ENCODE measurements around the gene ZCRB1.

The ZCRB1 gene

DNA sequence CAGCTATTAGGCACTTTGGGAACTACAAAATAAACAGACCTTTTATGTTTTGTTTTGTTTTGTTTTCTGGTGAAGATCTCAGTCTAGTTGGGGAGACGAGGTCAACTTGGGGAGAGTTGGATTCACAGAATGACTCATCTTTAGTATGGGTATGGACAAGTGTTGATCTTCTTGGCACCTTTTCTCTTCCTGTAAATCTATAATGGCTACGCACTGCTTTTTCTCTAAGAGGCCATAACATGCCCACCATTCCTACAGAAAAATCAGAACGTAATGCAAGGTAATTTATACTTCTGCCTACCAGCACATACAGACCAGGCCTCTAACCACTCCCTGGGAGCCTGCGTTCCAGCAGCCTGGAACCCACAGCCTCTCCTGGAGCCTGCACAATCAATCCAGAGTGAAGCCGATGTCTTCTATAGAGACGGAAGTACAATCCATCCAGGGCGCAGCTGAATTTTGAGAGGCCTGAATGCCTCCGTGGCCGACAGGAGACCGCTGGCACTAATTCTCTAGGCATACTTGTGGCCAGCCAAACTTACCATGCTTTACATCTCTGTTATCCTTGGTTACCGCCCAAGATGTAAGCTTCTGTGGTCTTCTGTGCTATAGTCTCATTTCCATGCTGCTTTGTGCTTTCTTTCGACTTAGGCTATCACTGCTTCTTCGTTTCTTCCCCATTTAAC lies 790 bp upstream of the ZCRB1 start:
- DNase-seq, result no peak

DNA sequence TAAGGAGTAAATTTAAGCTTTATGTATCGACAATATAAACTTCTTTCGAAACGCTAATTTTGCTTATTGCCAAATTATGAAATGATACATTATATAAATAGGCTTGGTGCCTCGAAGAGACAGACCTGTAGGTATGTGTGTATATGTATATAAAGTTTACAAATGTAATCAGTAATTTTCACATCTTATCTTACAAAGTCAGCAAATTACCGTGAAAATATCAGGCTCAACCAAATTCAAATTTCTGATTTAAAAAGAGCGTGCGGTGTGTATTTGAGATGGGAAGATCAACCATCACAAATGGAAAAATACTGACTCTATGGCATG lies 605 bp downstream of the ZCRB1 start:
- no peak for DNase-seq

DNA sequence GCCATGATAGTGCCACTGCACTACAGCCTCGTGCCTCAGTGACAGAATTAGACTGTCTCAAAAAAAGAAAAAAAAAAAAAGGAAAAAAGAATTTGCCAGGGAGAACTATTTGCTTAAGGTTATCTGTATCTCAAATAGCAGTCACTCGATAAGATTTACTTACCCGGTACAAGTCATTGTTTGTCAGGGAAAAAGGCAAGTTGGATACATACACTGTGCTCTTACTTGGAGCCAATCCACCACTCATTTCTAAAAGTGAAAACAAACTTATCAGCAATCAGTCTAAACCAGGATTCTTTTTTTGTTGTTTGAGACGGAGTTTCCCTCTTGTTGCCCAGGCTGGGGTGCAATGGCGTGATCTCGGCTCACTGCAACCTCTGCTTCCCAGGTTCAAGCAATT lies 2.0 kb downstream of the ZCRB1 start:
- DNase-seq, result no peak

DNA sequence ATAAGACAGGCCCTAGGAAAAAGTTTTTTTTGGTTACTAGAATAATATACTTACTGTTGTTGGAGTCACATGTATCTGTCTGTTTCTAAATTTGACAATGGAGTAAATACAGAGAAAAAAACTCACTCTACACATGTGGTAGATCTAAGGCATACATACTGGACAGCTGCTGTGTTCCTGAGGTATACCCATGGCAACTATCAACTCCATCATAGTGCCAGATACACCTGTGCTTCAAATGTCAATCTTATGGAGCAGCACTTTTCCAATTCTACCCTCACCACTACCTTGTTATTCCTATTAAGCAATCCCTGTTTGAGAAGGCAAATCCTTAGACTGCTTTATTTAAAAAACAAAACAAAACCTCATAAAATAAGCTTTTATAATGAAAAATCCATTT lies 3.3 kb downstream of the ZCRB1 start:
- DNase-seq, result no peak

DNA sequence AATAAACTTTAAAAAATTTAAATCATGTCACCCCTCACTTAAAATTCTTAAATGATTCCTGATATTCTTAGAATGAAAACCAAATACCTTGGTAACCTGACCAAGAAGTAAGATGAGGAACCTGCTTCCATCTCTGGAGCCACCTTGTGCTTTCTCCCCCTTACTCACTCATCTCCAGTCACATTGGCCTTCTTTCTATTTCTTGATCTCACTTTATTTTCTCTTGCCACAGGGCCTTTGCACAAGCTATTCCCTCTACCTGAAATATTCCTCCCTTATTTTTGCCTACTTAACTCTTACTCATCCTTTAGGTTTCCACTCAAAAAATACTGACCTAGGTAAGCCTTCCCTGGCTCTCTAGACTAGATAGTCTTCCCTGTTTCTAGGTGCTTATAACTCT lies 5.1 kb downstream of the ZCRB1 start:
- DNase-seq, result no peak

DNA sequence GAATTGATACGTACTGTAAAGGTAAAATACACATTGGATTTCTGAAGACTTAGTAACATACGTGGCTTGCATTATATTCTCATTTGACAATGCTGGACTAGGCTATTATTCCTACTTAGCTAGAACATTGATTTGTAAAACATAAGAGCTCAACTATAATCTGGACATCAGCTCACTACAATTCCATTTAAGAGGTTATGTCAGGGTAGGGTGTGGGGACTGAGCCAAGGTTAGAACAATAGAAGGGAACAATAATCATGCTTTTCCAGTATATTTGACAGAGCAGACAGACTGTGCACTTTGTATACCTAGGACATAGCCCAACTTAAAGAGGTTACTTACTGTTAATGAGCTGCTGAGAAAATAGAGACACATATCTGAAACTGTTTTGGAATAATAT lies 10.8 kb downstream of the ZCRB1 start:
- no peak for DNase-seq

DNA sequence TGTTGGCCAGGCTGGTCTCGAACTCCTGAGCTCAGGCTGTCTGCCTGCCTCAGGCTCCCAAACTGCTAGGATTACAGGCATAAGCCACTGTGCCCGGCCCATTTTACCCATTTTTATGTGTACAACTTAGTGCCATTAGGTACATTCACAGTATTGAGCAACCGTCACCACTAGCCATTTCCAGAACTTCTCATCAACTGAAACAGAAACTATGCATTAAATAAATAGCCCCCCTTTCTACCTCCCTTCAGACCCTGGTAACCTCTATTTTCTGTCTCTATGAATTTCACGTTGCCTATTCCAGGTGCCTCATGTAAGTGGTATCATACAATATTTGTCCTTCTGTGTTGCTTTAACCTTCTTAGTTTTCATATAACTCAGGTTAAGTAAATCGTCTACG lies 15.9 kb downstream of the ZCRB1 start:
- DNase-seq, result no peak

DNA sequence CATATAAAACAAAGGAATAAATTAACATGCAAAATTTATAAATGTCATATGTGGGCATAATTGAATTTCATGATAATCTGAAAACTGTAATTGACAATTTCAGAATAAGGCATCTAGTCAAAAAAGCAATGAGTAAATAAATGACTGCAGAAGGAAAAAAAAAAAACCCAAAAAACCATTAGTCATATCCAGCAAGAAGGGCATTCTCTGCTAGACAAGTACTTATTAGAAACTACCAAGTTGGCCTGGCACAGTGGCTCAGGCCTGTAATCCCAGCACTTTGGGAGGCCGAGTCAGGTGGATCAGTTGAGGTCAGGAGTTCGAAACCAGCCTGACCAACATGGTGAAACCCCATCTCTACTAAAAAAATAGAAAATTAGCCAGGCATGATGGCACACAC lies 17.5 kb downstream of the ZCRB1 start:
- DNase-seq, result no peak

DNA sequence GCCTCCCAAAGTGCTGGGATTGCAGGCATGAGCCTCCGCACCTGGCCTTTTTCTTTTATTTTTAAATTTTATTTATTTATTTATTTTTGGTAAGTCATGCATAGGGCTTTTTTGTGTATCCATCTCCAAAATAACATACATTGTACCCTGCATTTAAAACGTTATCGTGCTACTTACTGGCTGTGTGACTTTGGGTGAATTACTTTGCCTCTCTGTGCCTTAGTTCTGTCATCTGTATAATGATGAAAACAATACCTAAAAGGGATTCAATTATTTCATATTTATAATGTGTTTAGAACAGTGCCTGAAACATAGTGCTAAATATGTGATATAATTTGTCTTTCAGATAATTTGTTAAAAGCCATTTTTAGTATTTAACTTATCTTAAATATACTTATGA lies 19.6 kb downstream of the ZCRB1 start:
- DNase-seq, result no peak

DNA sequence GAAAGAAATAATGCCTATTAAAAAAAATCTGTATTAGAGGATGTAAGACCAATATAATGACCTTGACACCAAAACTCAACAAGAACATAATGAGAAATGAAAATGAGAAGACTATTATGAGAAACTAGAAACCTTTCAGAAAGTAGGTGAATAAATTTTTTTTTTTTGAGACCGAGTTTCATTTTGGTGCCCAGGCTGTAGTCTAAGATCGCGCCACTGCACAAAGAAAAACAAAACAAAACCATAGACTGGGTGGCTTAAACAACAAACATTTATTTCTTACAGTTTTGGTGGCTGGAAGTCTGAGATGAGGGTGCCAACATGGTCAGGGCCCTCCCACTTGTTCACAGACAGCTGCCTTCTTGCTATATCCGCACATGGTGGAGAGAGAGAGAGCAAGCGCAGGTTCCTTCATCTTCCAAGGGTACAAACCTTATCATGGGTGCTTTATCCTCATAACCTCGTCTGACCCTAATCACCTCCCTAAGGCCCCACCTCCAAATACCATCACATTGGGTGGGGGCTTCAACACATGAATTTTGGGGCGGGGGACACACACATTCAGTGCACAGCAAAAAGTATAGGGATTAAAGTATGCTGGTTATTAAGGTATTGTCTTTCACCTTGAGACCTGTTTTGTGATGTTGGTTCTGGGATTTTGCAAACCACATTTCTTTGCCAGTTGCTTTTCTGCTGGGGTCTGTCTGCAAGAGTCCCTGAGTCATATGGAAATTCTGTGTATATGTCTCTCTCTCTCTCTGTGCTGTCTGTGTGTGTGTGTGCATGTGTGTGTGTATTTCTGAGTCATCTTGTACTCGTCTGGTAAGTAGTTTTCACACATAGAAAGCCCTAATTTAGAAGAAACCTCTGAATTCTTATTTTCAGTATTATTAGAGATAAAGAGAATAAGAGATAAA lies 26.2 kb downstream of the ZCRB1 start:
- no peak for DNase-seq

DNA sequence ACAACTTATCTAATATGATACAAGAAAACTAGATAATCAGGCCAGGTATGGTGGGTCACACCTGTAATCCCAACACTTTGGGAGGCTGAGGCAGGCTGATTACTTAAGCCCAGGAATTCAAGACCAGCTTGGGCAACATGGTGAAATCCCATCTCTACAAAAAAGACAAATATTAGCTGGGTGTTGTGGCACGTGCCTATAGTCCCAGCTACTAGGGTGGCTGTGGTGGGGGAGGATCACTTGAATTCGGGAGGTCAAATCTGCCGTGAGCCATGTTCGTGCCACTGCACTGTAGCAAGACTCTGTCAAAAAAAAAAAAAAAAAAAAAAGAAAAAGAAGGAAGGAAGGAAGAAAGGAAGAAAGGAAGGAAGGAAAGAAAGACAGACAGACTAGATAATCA lies 27.0 kb downstream of the ZCRB1 start:
- DNase-seq, result no peak

DNA sequence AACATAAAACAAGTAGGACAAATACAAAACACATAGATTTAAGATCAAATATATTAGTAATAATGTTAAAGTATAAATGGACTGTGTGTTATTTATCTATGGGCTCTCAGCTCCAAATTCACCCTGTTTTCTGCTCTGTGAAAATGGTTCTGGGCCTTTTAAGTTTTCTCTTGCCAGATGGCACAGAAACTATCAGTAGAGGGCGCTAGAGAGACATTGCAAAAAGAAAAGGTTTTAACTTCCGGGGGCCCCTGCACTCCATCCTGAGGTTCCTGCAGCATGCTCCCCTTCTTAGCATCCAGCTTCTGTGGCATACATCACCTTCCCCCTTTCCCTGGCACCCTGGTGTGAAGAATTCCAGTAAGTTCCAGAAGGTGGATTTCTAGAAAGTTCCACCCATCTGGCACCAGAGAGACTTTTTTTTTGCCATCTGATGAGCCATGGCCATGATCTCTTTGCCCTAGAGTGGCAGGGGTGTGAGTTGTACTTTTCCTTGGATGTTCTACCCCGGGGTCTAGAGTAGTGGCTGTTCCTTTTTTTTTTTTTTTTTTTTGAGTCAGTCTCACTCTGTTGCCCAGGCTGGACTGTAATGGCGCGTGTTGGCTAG lies 29.3 kb downstream of the ZCRB1 start:
- no peak for DNase-seq

DNA sequence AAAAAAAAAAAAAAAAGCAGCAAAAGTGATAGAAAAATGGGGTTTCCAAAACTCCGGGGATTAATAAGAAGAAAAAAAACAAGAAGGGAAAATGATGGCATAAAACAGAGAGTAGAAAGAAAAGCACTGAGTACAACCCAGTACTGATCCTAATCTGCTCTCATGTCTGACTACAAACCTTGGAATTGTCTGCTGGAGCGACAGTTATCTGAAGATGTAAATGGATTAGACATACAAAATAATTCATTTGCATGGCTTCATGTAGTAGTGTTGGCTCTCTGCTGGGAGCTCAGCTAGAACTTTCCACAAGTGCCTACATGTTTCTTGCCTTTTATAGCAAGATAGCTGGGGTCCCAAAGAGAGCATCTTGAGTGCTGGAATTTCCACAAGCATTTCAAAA lies 34.2 kb downstream of the ZCRB1 start:
- DNase-seq, result no peak

DNA sequence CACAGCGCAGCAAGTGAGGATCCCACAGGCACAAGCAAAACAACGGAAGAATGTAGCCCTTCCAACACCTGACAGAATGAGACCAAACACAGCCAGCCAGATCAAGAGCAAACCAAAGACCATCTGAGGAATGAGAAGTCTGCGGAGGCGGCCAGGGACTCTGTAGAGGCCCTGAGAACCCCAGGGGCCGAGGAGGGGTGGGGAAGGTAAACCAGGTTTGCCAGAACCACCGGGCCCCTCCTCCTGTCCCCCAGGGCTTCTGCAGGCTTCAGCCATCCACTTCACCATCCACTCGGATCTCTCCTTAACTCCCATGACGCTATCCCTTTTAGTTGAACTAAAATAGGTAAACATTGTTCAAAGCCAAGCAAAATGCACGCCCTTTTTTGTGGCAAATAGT lies 37.4 kb downstream of the ZCRB1 start:
- no peak for DNase-seq

DNA sequence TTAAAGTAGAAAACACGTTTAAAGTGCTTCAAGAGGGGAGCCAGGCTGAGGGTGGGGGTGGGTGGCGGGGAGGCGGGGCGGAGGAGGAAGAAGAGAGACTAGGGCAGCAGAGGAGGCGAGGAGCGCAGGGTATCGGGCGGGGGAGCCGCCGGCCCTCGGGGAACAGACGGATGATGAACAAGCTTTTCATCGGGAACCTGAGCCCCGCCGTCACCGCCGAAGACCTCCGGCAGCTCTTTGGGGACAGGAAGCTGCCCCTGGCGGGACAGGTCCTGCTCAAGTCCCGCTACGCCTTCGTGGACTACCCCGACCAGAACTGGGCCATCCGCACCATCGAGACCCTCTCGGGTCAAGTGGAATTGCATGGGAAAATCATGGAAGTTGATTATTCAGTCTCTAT lies 39.2 kb downstream of the ZCRB1 start:
- DNase-seq, result no peak

DNA sequence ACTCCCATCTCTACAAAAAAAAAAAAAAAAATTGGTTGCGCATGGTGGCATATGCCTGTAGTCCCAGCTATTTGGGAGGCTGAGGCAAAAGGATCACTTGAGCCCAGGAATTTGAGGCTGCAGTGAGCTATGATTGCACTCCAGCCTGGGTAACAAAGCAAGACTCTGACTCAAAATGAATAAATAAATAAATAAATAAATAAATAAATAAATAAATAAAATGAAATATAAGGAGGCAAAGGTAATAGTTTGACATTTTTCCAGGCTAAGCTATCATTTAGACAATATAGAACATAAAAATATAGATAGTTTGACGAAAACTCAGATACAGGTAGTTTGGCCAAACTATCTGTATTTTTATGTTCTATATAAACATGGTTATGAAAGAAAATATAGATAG lies 40.5 kb downstream of the ZCRB1 start:
- DNase-seq, result no peak

DNA sequence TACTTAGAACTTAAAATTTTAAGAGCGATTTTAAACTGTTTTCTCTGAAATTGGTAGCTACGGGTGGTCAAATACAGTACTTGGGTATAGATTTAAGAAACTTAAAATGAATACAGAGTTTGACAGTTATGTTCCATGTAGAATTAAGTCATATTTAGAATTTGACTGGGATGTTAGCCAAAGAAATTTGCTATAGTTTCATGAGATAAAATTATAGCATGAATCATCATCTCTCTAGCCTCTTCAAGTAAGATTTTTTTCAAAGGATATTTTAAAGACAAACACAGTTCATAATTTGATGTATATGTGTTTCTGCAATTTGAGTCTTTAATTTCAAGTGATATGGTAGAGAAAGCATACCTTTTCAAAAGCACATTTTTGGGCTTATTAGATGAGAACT lies 41.0 kb downstream of the ZCRB1 start:
- DNase-seq, result no peak

DNA sequence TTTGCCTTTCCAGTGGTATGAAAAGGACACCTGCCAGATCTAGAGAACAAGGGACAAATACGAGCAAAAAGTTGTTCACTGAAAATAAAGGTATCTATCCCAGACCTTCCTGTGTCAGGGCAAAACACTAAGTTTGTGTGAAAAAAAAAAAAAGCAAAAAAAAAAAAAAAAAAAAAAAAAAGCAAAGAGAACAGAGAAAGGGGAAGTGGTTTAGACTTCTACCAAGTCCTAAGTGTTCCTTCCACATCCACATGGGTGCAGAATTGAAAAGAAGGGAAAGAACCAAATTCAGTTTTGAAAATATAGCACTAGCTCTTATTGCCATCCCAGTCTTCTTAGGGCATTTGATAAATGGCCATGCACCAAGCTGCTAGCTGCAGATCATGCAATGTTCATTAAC lies 41.7 kb downstream of the ZCRB1 start:
- no peak for DNase-seq

DNA sequence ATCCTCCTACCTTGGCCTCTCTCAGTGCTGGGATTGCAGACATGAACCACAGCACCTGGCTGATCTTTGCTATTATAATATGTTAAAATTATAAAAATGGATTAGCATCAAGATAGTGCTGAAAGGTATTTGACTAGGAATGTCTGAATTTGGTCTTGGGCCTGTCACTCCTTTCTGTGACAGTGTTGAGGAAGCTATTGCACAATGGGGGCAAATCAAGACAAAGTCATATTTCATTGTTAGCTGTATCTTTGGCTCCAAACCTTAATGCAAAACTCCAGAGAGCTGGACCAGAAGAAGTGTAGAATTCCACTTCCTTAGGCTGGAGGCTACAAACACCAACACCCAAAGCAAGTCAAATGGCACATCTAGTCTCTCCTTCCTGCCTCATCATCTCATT lies 42.2 kb downstream of the ZCRB1 start:
- no peak for DNase-seq

DNA sequence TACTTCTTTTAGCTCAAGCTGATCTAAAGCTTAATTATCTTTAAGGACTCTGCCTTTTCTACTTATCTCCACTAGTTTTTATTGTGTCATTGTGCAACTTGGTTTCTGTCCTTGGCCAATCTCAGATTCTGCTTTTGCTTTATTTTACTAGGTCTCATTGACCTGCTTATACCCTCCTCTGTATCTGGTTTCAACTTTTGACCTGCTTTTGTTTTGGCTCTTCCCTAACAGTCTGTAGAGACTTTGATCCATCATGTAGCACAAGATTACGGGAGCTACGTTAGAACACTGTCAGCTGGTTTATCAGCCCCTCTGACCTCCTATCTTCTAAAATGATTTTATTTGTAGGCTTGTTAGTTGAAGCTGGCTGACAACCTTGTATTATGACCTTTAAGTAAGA lies 43.6 kb downstream of the ZCRB1 start:
- DNase-seq, result no peak

DNA sequence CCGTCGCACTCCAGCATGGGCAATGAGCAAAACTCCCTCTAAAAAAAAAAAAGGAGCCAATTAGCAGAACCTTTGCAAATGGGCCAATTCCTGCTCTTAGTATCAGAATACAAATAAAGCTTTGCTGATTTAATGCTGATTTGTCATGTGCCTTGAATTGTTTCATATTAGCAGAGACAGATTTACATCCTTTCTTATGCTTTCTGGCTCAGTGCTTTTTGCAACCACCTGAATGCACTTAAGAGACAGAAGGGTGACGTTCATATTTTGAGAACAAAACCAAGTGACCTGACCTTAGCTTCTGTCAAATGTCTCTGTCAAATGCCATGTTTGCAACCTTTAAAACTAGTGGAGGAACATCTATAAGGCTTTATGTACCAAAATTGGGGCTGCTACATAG lies 44.0 kb downstream of the ZCRB1 start:
- DNase-seq, result no peak

DNA sequence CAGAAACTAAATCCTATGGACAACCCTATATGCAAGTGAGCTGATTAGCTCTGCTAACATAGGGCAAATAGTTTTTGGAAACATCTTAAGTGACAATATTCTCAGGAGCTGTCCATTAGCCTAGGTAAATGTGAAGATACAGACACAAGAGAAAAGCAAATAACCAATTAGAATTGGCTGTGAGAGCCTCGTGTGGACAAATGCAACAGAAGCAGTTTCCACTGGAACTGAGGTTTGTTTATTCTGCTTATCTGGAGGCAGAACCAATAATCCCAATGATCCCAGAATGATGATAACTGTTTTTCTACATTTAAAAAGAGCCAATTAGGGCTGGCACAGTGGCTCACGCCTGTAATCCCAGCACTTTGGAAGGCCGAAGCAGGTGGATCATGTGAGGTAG lies 44.6 kb downstream of the ZCRB1 start:
- DNase-seq, result no peak

DNA sequence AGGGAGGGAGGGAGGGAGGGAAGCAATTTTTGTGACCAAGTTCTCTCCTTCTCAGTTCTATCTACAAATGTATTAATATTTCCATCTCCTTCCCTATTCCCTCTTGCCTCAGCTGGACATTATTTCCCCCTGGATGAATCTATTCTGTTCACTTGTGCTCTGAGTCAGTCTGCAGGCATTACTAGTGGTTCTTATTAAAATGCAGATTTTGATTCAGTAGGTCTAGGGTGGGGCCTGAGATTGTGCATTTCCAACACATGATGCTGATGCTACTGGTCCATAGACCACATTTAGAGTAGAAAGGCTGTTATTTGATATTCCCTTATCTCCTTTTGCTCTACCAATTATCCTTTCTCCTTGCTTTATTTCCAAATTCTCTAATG lies 47.8 kb downstream of the ZCRB1 start:
- DNase-seq, result no peak

DNA sequence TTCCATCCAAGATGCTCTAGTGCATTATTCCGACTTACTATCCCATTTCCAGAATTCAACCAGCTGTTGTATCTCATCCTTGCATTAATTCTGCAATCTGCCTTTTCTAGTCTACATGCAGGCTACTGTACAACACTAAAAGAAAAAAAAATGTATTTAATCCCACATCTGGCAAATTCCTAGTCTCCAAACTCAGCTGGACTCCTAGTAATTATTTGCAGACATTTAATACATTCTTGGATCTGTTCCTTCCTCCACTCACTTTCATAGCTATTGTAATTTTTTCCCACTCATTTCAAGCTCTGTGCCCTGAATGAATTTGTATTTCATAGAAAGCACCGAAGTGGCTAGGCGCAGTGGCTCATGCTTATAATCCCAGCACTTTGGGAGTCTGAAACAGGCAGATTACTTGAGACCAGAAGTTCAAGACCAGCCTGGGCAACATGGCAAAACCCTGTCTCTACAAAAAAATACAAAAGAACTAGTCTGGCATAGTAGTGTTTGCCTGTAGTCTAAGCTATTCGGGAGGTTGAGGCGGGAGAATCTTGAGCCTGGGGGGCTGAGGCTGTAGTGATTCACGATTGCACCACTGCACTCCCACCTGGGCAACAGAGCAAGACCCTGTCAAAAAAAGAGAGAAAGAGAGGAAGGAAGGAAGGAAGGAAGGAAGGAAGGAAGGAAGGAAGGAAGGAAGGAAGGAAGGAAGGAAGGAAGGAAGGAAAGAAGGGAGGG lies 48.3 kb downstream of the ZCRB1 start:
- no peak for DNase-seq

All from T-helper 9 cell (primary cell).